Ureter (tissue), 1 donor: ENCODE measurements around the gene CAMTA1. TPM values are rescaled to one million over a fixed set of nuclear protein-coding genes. Genes with fewer than 3 reads are reported as not detected.

Experiments used
- DNase-seq: peaks from one replicate; pipeline ENCODE4 v3.0.0-alpha.2; 2020; ENCODE audit warnings: low spot score
- total RNA-seq: library from RNA; stranded (reverse); gene quantifications from one replicate; pipeline ENCODE4 v1.2.4, GENCODE V29; 2023
- donor health status: DM: yes; HTN: yes; CAD: no.

Gene CAMTA1
- total RNA-seq, 1 donor from 2014 or later, result 88.1 TPM

DNA sequence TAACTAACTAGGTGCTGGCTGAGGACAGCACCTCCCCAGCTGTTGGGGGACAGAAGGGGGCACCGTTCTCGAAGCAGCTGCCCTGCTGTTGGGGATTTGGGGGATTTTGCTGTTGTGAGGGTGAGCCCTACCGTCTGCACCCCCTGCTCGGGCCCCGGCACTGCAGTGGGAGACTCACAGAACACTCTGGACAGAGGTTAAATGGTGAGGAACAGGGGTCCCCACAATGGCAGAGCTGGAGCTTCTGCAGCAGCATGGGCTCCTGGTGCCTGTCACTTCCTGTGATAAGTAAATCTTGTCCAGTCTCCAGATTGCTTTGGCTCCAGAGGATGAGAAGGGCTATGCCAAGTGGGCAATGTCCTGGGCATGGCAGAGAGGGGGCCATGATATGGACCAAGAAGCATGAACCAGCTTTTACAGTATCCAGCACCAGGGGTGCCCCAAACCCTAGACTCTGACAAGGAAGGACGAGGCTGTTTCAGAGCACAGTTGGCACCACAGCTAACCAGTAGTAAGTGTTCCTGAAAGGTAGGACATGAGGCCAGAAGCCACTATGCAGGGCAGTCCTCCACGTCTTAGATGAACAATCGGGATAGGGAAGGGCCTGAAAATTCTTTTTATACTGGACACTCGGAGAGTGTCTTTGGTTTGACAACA is 620.7 kb downstream of the CAMTA1 start:
- peak; percentile 30 for DNase-seq

DNA sequence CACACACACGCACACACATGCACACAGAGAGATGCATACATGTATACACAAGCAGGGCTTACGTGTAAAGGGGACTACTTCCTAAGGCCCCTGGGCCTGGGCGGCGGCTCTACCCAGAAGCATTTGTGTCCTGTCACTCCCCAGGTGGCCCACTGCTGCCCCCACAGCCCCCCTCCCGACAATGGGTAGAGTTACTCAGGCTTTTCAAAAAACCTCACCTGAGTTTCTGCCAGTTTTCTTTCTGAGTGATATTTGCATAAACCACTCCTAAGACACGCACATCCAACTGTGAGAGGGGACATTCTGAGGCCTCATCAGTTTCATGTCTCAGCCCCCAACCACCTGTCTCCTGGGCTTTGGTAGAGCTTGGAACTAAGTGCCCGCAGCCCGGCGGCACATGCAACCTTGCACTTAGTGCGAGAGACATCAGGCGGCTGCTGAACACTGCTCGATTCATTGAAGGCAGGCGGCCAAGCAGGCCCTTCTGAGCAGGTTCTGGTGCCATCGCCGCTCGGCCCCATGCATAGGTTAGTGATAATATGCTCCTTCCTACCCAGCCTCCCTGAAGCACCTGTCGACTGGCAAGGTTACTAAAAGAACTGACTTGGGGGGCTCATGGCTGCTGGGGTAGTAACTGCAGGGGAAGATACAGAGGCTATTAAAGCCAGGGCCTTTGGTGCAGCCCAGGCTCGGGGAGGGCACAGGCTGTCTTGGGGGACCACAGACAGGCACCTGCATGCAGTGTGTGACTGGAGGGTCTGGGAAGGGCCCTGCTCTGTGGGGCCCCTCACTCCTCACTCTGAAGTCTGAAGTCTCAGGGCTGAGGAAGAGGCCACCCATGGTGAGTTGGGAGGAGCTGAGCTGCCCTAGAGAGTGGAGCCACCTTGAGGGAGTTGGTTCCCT is 621.6 kb downstream of the CAMTA1 start:
- DNase-seq, result peak; percentile 35

DNA sequence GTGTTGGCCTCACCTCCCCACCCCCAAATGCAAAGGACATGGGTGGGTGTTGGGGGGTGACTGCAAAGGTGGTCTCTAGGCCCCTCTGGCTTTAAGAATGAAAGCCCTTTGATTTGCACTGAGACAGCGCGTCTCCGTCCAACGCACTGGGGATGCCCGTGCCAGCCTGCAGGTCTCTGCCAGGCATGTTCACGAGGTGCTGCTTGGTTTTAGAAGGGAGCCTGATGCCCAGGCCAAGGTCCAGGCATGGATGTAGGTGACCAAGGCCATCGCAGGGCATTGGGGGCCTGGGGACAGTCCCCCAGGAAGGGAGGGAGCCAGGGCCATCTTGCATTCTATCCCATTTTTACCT is 622.3 kb downstream of the CAMTA1 start:
- DNase-seq, result peak; percentile 28

DNA sequence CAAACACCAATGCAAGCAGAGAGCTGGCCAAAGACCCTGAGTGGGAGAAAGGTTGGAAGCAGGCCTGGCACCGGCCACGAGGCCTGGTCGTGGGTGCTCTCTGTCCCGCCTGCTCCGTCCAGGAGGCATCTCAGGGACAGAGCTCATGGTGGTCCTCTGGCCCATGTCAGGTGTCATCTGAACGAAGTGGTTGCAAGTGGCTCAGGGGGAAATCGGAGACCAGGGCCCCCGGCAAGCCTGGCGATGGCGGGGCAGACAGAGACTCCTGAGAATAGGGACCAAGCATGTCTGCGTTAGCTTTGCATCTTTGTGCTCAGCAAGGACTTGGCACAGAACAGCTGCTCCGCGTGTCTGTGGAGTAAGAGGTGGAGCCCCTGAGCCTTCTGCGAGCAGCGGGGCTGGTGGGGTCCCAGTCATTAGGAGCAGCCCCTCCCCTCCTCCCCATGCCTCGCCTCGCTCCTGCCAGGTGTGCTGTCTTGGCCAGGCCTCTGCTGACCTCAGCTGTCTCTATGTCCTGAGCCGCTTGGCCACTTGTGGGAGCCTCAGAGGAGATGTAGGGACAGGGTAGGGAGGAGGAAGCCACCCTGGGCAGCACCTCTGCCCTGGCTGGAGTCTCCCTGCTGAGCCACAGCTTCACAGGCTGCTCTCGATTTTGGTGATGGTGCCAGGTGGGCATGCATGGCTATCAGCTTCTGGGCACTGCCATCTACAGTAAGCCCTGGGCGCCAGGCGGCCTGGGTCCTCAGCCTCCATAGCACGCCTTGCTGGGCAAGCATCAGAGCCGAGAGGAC is 622.9 kb downstream of the CAMTA1 start:
- peak; percentile 41 for DNase-seq

DNA sequence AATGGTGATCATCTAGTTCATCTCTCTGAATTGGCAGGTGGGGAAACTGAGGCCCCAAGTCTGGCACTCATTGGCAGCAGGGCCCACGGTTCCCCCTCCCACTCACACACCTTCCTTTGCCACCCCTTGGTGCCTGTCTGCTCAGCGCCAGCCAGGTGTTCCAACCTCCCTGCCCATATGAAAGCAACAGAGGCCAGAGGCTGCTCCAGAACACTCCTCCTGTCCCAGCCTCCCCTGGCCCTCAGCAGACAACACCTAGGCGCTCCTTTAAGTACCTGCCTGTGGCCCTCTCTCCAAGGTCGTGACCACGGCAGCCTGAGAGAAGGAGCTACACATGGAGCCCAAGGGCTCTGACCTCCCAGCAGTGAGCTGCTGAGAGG is 623.5 kb downstream of the CAMTA1 start:
- DNase-seq, result peak; percentile 23

DNA sequence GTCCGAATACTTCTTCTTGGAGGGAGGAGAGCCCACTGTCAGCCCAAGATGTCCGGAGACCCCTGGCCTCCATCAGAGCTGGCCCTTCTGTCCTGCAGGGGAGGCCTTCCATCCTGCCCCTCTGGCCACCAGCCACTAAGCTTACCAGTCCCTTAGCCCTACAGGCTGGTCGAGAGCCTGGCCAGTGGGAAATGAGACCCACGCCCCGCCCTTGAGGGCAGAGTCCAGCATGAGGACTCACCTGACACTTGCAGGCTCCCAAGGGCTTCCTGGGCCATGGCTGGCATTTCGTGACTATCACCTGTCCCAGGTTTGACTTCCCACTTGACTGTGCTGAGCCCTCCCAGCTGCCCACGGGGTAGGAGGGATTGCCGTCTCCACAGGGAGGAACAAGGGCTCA is 624.0 kb downstream of the CAMTA1 start:
- DNase-seq, result peak; percentile 29

DNA sequence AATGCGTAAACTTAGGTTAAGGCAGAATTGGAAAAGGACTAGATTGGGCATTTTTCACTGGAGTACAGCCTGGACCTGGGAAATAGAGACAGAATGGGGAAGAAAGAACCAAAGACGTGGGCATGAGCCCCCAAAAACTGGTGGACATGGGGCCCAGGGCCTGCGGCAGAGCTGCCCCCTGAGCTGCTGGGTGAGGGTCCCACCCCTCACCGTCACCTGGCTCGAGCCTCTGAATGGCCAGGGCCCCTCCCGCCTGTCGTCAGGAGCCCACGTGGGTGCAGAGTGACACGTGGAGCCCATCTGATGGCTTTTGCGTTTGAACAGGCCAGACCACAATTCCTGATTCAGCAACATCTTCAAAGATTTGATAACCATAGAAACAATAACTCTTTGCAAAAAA is 624.9 kb downstream of the CAMTA1 start:
- DNase-seq, result peak; percentile 23

DNA sequence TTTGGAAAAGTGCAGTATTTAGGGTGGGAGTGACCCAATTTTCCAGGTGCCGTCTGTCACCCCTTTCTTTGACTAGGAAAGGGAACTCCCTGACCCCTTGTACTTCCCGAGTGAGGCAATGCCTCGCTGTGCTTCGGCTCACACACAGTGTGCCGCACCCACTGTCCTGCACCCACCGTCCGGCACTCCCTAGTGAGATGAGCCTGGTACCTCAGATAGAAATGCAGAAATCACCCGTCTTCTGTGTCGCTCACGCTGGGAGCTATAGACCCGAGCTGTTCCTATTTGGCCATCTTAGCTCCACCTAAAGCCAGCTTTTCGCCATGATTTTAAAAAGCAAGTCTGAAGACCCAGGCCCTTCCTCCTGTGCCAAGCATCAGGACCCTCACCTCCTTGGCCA is 632.4 kb downstream of the CAMTA1 start:
- peak; percentile 3 for DNase-seq

DNA sequence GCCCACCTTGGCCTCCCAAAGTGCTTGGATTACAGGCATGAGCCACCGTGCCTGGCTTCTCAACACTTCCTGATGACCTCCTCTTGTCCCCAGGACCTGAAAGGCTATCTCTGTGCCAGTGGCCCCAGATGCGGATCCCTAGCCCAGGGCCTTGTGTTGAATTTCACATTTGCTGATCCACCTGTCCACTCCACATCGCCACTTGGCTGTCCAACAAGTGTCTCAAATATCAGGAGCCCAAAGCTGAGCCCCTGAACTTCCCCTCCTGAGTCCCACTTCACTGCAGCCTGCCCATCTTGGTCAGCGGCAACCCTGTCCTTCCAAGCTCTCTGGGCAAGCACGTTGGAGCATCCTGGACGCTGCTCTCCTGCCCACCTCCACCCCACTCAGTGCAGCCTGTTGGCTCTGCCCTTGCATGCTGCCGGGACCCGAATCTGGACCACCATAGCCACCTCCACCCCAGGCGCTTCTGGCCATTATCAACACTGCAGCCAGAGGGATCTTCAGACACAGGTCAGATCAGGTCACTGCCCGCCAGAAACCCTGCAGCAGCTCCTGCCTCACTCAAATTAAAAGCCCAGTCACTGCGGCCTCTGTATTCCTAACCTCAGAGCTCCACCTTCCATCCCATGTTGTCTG is 633.3 kb downstream of the CAMTA1 start:
- DNase-seq, result peak; percentile 20

DNA sequence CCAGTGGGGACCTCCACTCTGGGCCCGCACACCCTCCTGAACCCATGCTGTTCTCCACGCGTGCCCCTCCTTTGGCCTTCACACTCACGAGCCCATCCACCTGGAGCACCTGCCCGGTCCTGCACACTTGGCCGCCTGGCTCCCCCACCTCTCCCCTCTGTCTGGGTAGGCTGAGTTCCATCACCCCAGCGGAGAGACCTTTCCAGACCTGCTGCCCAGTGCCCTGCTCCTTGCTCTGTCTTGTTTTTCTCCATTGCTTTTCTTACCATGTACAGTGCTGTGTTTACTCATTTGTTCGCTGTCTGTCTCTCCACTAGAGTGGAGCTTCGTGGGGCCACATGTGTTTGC is 634.8 kb downstream of the CAMTA1 start:
- DNase-seq, result peak; percentile 12

DNA sequence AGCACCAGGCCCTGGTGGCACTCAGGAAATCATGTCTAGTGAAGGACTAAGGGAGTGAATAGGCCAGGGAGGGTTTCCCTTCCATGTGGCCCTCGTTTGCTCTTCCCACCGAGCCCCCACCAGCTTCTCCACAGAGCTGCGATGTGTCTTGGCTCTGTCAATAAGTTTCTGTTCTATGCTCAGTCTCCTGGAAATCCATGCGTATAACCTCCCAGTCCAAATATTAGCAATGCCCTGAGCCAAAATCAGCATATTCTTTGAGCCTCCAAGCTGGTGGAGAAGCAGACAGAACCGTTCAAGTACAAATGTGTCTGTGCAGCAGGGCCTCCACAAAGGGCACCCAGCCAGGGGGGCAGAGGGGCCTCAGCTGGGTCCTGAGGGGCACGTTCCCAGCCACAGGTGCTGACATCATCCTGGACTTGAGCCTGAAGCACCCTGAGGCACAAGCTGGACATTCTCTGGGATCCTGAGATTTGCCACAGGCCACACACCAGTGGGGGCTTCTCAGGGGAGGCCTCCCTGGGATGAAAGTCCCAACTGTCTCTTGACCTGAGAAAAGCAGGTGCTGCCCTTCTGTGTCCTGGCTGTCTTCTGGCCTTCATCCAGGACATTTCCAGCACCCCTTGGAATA is 635.3 kb downstream of the CAMTA1 start:
- peak; percentile 12 for DNase-seq

DNA sequence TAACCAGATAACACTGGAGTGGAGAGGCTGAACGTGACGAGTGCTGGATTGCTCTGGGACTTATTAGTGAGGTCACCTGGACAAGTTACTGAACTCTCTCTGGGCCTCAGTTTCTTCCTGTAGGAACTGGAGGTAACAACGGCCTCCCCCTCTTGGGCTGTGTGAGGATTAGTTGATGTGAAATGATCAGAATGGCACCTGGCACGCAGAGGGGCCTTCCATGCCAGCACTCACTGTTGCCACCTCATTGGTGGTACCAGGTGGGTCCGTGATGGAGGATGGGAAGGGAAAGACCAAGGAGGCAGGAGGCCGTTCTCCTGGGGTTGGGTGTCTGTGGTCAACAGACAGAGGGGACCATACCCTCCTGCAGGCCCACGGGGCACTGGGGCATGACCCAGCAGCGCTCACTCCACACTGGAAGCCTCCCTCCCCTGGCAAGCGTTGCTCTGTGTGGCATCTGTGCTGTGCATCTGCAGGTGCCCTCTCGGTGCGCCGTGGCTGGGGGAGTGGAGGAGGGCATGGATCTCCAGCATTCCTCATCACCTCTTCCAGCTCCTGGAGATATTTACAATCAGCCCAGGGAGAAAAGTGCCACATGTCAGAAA is 636.3 kb downstream of the CAMTA1 start:
- DNase-seq, result peak; percentile 31

DNA sequence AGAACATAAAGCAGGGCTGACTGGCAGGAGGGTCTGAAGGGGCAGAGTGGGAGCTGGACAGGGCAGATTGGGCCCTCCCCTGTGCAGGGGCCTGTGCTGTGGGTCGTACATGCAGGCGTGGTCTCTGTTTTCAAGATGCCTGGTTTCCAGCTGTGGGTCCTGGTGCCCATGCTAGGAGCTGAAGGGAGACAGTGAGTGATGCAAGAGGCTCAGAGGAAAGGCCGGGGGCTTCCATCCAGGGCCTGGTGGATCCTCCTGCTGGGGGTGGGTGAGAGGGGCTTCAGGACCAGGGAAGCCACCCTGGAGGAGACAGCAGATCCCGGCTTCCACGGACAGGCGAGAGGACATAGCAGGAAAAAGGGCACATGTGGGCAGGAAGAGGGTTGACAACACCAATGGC is 636.8 kb downstream of the CAMTA1 start:
- DNase-seq, result peak; percentile 32

DNA sequence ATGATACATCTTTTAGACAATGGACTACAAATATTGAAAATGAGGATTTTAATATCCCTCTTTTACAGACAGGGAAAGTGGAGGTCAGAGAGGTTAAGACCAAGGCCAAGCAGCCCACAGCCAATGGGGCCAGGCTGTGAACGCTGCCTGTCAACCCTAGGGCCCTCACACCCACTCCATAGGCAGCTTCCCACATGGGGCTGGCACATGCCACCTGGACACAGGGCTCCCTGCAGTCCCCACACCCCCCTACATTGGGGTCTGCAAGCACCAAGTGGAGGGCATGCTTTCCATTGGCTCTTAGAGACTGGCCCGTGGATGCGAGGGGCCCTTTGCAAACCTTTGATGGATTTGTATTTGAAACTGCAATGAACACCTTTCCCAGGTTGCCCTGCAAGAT is 637.3 kb downstream of the CAMTA1 start:
- DNase-seq, result peak; percentile 7

DNA sequence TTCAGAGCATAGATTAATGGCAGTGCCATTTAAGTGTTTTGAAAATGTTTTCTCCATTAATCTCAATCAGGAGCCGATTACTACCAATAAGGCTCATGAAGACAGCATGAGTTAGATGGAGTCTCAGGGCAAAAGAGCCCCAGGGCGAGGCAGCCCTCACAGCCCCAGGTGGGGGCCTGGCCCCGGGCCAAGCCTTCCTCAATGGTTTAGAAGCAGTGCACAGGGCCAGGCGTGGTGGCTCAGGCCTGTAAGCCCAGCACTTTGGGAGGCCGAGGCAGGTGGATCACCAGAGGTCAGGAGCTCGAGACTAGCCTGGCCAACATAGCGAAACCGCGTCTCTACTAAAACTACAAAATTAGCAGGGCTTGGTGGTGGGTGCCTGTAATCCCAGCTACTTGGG is 637.7 kb downstream of the CAMTA1 start:
- DNase-seq, result no peak

DNA sequence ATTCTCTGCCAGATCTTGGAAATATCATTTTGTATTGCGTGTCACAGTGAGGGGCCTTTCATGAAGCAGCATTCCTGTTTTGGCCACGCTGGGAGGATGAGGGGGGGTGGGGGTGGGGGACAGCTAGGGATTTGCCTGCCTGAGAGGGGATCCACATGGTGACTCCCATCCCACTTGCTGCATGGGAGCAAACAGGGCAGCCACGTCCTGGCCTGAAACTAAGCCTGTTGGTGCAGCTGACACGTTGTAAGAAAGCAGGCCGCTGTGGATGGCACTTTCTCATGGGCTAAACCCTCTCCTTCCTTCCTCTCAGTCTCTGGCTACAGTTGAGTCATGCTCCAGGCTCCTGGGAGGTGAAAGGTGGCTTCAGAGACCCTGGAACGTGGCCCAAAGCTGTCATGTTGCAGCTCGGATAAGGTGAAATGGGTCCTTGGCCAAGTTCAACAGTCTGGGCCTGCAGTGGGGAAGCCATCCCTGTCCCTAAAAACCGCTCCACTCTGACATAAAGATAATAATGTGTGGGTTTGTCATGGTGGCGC is 639.2 kb downstream of the CAMTA1 start:
- no peak for DNase-seq

DNA sequence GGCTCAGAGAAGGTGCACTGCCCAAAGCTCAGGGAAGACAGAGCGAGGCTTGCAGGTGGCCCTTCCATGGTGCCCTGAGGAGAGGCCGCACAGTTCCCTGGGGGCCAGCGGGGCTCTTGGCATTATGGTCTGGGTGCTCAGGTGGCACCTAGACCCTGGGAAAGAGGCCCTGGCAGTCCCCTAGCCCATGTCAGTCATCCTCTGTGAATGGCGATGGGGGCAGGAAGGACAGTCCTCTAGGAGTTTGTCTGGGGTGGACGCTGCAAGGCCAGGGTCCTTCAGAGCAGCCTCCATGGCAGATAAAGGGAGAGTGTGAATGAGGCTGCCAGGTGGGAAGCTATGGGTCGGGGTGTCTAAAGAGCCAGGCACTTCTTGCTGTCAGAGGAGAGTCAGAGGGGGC is 640.0 kb downstream of the CAMTA1 start:
- no peak for DNase-seq

DNA sequence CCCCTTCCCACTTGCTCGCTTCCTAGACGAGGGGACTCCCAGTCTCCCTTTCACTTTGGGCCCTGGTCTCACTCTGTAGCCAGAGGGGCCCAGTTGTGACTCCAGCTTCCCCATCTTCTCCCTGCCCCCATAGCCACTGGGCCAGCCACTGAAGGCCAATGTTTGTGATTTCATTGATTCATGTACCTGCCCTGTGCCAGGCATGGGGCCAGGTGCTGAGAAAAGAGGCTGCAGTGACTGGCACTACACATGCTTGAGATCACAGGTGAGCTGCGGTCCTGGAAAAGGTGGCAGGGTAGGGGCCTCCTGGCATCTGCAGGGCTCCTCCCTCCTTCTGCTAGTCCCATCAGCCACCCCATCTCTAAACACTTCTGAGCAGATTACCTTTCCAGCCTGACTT is 640.5 kb downstream of the CAMTA1 start:
- no peak for DNase-seq

DNA sequence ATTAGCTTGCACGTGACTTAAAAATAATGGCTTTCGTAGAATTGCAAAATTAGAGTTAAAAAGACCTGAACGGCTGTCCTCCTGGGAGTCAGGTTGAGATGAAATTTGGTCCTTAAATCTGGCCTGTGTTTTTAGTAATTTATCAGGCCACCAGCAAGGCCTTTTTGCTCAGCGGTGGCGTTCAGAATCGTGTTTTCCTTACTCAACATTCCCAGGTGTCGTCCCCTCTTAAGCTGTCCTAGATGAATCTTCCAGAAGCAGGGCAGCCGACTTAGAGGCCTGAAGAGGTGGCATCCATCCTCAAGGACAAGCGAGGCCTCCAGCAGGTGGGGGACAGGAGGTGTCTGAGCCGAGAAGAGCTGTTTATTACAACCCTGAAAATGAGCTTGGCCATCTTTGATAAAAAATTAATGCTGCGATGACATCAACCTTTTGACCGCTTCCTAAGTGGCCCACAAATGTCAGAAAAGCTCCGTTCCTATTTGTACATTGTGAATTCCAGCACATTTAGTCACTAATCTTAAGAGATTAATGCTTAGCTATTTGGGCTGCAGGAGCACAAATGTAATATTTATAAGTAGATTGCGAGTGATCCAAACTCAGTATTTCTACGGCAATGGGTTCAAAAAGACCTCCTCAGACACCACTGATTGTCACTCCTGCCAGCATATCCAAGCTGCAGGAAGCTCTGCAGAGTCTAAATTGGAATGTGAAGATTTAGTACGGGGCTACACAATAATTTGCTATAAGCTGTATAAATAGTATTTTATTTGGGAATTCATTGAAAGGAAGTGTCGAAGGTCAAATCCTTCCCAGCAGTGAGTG is 641.7 kb downstream of the CAMTA1 start:
- DNase-seq, result no peak
